HL-60/S4 treated with retinoic acid at 250 ng/mL for 4 days and 3 days (cell line): ENCODE results near the gene MAP6.
"Not testable (repeated sequence)": the region's sequence is repeated elsewhere in the genome, so short reads cannot be mapped to it uniquely, and the experiment has no call there.

Experiments used
- in situ Hi-C: fragments of 300-500 bp; cut with MboI; formaldehyde crosslinking; loops from 2 replicates; pipeline ENCODE4 v1.7.0; 2022; ENCODE audit warnings: low sequenced_read_pairs

MAP6 gene

GRCh38 chr11:75595429-75595828 is 73.4 kb downstream of the MAP6 start:
- in situ Hi-C loops = no loop called here

GRCh38 chr11:75594211-75594610 is 74.6 kb downstream of the MAP6 start:
- in situ Hi-C loops = no loop called here

DNA sequence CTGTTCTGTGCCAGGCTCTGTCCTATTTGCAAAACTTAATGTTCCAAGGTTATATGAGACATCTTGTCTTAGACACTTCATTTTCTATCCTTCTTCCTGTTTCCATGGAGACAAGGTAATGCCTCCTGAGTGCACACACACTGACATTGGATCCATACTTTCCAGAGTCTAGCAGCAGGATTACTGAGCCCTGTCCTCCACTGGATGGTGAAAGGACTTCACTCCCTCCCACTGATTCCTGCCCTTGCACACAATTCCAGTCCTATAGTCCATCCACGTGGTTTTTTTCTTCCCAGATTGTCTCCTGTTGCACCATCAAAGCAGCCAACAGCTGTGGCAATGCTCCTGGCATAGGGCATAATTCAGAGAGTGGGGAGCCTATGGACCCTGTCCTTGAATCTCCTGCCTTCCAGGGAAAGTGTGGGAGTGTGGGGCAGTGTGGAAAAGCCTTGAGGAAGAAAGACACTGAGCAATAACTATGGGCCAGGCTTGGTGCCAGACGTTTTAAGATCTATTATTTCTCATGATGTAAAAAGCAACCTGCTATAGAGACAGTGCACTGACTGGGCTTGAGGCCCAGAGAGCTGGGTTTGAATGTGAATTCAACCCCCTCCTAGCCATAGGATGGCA is 75.4 kb downstream of the MAP6 start:
- in situ Hi-C loops = no loop called here

GRCh38 chr11:75592715-75593114 is 76.1 kb downstream of the MAP6 start:
- in situ Hi-C loops = no loop called here

DNA sequence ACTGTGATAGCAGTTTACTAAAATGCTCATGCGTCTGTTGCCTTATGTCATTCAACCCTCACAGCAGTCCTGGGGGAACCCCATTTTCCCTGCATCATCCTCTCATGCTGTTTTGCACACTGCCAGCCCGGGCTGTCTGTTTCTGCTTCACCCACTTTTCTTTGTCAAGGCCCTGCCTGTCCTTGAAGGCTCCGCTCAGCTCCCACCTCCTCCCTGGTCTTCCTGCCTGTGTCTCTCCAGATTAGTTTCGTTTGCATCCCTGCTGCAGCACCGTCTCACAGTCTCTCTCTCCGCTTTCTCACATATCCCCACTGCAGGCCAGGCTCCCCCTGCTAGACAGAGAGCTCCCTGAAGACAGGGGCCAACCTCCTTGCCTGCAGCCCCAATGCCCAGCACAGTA is 76.9 kb downstream of the MAP6 start:
- in situ Hi-C loops = no loop called here

GRCh38 chr11:75591371-75591770 is 77.5 kb downstream of the MAP6 start:
- in situ Hi-C loops = no loop called here

- in situ Hi-C loops = no loop called here
Measured at GRCh38 chr11:75589933-75590332, 78.9 kb downstream of the MAP6 start.

DNA sequence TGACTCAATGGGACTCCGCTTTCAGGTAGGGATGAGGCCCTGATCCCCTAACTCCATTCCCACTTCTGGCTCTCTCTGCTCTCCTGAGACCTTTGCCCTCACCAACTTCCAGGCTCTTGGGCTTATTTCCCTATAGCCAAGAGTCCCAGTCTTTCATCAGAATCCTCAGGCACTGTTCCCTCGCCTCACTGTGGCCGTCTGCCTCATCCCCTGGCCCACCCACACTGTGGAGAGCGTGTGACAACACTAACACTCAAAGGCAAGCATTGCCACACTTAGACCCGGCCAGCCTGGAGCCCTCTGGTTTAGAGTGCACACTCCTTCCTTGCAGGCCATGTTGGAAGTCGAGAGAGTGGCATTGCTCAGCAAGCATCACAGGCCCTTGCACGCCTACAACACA is 79.8 kb downstream of the MAP6 start:
- in situ Hi-C loops = no loop called here

GRCh38 chr11:75588051-75588481 is 80.8 kb downstream of the MAP6 start:
- in situ Hi-C loops = no loop called here

DNA sequence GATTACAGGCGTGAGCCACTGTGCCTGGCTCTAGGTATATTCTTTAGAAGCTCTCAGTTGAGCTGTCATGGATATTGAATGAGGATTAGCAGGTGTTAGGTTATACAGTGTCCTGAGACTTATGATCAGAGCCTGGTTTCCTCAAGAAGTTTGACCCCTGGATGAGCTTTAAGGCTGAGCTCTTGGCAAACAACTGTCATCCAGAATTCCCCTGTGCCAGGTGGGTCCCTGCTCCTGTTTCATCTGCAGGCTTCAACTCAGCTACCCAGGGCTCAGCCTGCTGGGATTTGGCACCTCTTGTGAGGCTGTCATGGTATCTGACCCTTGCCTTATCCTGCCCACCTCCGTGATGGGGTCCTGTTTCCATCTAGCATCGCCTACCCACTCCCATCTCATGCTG is 82.4 kb downstream of the MAP6 start:
- in situ Hi-C loops = no loop called here

GRCh38 chr11:75585293-75585670 is 83.6 kb downstream of the MAP6 start:
- in situ Hi-C loops = no loop called here

GRCh38 chr11:75584659-75585292 is 84.1 kb downstream of the MAP6 start:
- in situ Hi-C loops = not testable (repeated sequence)

DNA sequence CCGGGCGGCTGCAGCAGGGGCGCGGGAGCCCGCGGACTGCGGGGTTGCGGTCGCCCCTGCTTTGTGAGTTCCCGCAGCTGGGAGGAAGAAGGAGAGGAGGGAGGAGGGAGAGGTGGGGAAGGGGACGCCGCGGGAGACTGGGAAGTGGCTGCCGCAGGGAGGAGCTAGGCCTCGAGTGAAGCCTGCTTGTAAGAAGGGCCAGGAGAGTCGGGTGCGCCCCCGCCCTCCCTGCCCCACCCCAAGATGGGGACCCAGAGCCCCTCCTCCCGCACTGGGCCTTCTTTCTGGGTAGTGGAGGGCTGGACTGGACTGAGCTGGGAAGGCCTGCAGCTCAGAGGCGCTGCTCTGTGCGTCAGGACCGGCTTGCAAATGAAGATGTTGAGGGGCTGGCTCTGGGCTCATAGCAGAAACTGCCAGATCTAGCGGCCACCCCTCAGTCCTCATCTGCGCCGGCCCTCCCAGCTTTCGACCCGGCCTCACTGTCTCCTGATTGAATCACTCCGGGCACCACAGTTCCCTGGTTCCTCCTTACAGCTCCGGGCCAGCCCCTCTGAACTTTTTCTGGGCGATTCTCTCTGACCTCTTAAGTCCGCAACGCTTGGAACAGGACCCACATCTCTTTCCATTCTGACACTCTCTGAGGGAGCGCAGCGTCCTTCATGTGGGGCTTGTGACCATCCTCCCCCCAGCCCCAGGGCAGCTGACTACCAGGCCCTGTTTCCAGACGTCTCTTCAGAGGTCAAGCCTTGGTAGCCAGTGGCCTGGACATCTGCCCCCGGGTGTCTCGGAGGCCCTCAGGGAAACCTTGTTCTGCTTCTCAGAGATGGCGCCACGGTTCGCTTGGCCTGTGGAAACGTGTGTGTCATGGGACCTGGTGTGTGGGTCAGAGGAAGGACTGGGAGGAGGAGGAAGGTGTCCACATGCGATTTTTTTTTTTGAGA is 84.8 kb downstream of the MAP6 start:
- in situ Hi-C loops = no loop called here

DNA sequence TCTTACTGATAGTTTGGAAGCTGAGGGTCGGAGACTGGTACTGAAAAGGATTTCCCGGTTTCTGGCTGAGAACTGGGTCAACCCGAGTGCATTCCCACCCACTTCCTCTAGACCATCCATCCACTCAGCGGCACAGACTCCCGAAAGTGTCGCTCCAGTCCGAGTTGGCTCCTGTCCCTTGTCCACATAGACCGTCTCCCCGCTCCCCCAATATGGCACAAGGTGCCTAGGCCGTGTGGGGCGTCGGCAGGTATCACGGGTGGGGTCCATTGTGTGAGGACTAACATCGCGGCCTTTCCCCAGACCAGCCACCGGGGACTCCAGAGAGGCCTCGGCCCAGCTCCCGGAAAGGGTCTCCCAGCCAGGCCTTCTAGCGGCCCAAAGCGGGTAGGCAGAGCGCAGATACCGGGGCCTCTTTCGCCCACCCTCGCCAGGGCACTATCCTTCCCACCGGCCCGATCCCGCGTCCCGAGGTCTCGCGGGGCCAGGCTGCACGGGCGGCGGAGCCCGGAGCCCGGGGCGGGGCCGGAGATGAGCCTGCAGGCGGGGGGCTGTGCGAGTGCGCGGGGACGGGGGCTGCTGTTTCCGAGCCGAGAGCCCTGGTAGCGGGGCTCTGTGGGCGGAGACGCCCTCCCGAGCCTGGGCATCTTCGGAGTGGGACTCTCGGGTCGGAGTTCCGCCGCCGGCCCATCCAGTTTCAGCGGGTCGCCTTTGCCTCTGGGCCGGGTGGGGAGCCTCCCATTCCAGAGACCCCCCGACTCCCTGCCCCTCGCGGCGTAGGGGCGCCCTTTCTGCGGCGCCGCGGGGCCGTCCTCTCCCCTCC is 85.7 kb downstream of the MAP6 start:
- in situ Hi-C loops = no loop called here

DNA sequence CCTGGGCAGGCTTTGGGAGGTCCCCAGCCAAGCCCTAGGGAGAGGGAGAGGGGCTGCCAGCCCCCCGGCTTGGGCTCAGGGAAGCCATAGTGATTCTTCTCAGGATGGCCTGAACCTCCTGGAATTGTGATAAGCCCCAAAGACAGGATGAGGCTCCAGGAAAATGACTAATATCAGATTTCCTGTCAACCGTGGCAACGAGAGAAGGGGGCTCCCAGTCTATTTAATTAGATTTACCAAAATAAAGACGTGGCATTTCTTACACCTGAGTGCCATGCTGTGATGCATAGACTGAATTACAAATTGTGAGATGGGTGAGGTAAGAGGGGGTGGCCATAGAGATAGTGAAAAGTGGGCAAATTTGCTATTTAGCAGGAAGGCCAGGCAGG is 86.3 kb downstream of the MAP6 start:
- in situ Hi-C loops = no loop called here

DNA sequence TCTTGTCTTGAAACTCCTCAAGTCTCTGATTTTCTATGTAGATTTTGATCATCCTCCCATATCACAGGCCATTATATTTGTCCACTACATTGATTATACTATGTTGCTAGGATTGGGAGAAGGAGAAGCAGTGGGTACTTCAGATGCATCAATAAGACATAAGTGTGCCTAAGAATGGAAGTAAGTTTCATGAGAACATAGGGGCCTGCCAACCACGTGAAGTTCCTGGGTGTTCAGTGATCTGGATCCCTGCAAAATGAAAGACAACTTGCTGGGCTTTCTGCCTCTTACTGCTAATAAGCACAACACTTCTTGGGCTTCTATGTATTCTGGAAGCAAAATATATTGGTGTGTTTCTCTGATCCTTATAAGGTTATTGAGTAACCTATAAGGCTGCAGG is 89.0 kb downstream of the MAP6 start:
- in situ Hi-C loops = no loop called here

DNA sequence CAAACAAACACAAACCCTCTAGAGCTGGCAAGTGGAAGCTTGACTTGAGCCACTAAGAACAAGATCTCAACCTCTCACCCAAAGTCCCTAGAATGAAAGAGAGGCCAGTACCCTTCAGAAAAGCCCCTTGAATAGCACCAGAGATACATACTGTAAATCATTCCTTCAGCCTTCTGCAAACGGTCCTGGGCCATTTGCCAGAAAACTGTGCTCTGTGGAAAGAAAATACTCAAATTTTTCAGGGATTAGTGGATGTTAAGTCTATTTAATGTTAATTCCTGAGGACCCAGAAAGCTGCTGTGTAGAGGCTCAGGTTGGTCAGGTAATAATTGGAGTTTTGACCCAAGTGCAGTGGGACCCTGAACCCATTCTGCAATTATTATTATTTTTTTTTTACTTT is 89.9 kb downstream of the MAP6 start:
- in situ Hi-C loops = no loop called here

DNA sequence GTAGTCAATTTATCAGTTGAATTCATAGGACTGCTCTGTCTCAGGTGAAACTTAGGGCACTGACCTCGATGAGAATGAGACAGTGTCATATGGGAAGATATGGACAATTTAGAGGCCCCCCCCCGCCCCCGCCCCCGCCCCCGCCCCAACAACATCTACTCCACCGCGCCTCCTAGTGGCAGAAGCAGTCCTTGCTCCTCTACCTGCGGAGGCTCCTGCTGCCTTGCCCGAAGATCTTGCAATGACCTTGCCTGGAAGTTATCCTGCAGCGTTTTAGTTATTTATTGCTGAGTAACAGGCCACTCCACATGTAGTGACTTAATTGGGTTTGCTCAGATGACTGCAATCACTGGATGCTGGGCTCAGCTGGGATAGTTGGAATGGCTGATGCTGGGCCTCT is 91.6 kb downstream of the MAP6 start:
- in situ Hi-C loops = no loop called here

DNA sequence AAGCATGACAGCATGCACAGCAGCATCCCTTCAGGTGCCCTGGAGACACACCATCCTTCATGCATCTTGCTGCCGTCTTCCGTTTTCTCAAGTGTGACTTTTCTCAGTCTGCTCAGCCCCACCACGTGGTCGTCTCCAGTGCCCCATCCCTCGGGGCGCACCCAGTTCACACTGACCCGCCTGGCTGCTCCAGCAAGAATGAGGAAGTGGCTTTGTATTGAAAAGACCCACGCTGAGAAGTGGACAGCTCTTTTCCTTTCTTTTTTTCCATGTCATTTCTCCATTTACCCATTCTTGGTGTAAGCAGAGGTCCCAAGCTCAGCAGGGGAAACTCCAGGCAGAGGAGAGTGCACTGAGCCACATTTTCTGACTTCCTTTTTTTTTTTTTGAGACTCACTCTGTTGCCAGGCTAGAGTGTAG is 92.3 kb downstream of the MAP6 start:
- in situ Hi-C loops = no loop called here

GRCh38 chr11:75576017-75576416 is 92.8 kb downstream of the MAP6 start:
- in situ Hi-C loops = no loop called here
